HCT116 (cell line): ENCODE results near the gene GABPB2. TPM values are rescaled to one million over a fixed set of nuclear protein-coding genes. Genes with fewer than 3 reads are reported as not detected.

Experiments used
- ATAC-seq: fragments of 200-7000 bp; cut with Tn5 transposase; 2 replicates; pipeline ENCODE4 v1.9.1; 2020; ENCODE audit warnings: mild to moderate bottlenecking, moderate library complexity
- BruUV-seq: library from RNA; stranded (reverse); fragments of 400-500 nt; replicated peaks from 2 replicates; lab custom pipeline; 2021; lab: Mats Ljungman, UMichigan
- CTCF ChIA-PET: fragments of 300-600 bp; sonication (Branson Sonifier 250); formaldehyde crosslinking; loops from one replicate; lab custom pipeline; 2021; ENCODE audit warnings: antibody characterized with exemption; lab: Charles Lee
- POLR2A ChIA-PET: fragments of 300-600, 350-600 bp; sonication (Branson Sonifier 250); formaldehyde crosslinking; loops from one replicate; lab custom pipeline; 2021; ENCODE audit warnings: antibody characterized with exemption; lab: Charles Lee
- RAD21 ChIA-PET, 2 experiments: fragments of 300-600 bp; sonication (Branson Sonifier 250); formaldehyde crosslinking; loops; one replicate each; lab custom pipeline; 2023; ENCODE audit warnings: low total read pairs in 2 of 2; ENCODE audit not compliant: uncharacterized antibody in 2 of 2, unreplicated experiment in 2 of 2, low non-redundant PET in 1 of 2; lab: Charles Lee
- DNase-seq: peaks from one replicate; pipeline ENCODE4 v3.0.0-alpha.2; 2010; ENCODE audit warnings: low read depth, low spot score
- H2AFZ ChIP-seq: fragments of 200-600 bp; shearing (Covaris generic), sonication (generic); 2 replicates; pipeline ENCODE4 v1.6.1; 2017; ENCODE audit warnings: low read depth, mixed run types, mixed read lengths, antibody characterized with exemption, low read length; ENCODE audit not compliant: poor library complexity, severe bottlenecking
- H3K27ac ChIP-seq: 2 replicates; pipeline ENCODE4 v1.5.1; 2012; ENCODE audit warnings: low read depth, low read length
- H3K27me3 ChIP-seq: fragments of 200-600 bp; sonication (generic); 2 replicates; pipeline ENCODE4 v1.6.1; 2016; ENCODE audit warnings: mixed run types, low read length, mixed read lengths; ENCODE audit not compliant: insufficient read depth
- H3K36me3 ChIP-seq, 2 experiments: fragments of 200-500 bp in 1 of 2; fragments of 200-600 bp in 1 of 2; sonication (Bioruptor generic) in 1 of 2; sonication (generic) in 1 of 2; 2 replicates each; pipeline versions ENCODE4 v1.5.1 to v1.6.1; 2014 to 2016; ENCODE audit warnings: low read length in 2 of 2, inconsistent platforms in 1 of 2, mixed read lengths in 1 of 2, mixed run types in 1 of 2; ENCODE audit not compliant: insufficient read depth in 2 of 2, control insufficient read depth in 1 of 2
- H3K4me1 ChIP-seq, 2 experiments: fragments of 200-600 bp in 1 of 2; sonication (generic) in 1 of 2; 2 replicates each; pipeline versions ENCODE4 v1.5.1 to v1.6.1; 2012 to 2017; ENCODE audit warnings: low read length in 2 of 2, inconsistent platforms in 1 of 2, mild to moderate bottlenecking in 1 of 2, mixed read lengths in 1 of 2, mixed run types in 1 of 2, moderate library complexity in 1 of 2; ENCODE audit not compliant: insufficient read depth in 2 of 2, control insufficient read depth in 1 of 2
- H3K4me2 ChIP-seq: fragments of 200-600 bp; sonication (generic); 2 replicates; pipeline ENCODE4 v1.6.1; 2017; ENCODE audit warnings: mixed run types, low read length, mixed read lengths
- H3K4me3 ChIP-seq, 2 experiments: fragments of 200-600 bp in 1 of 2; sonication (generic) in 1 of 2; replicated peaks in 1 of 2; 2 replicates each; pipeline ENCODE4 v1.5.1; 2011 to 2016; ENCODE audit warnings: low read length in 2 of 2, control low read depth in 1 of 2, low read depth in 1 of 2, mild to moderate bottlenecking in 1 of 2, mixed read lengths in 1 of 2, mixed run types in 1 of 2
- H3K79me2 ChIP-seq: fragments of 200-600 bp; sonication (generic); 2 replicates; pipeline ENCODE4 v1.6.1; 2017; ENCODE audit warnings: mild to moderate bottlenecking, mixed run types, low read length, moderate library complexity, mixed read lengths; ENCODE audit not compliant: insufficient read depth
- H3K9ac ChIP-seq: fragments of 200-600 bp; sonication (generic); 2 replicates; pipeline ENCODE4 v1.6.1; 2016; ENCODE audit warnings: low read length, mixed read lengths
- H3K9me2 ChIP-seq: fragments of 200-600 bp; sonication (generic), shearing (Covaris generic); 2 replicates; pipeline ENCODE4 v1.6.1; 2017; ENCODE audit warnings: mixed run types, mild to moderate bottlenecking, moderate library complexity; ENCODE audit not compliant: insufficient read depth
- H3K9me3 ChIP-seq, 2 experiments: fragments of 200-500 bp in 1 of 2; fragments of 200-600 bp in 1 of 2; sonication (Bioruptor generic) in 1 of 2; sonication (generic) in 1 of 2; 2 replicates each; pipeline ENCODE4 v1.6.1; 2014 to 2017; ENCODE audit warnings: low read length in 2 of 2, mixed read lengths in 2 of 2, inconsistent platforms in 1 of 2, low read depth in 1 of 2, mild to moderate bottlenecking in 1 of 2, mixed run types in 1 of 2, moderate library complexity in 1 of 2; ENCODE audit not compliant: control insufficient read depth in 1 of 2, insufficient read depth in 1 of 2
- H4K20me1 ChIP-seq: fragments of 200-600 bp; sonication (generic), shearing (Covaris generic); 2 replicates; pipeline ENCODE4 v1.6.1; 2017; ENCODE audit warnings: mixed run types, mild to moderate bottlenecking, moderate library complexity; ENCODE audit not compliant: insufficient read depth
- EGR1 ChIP-seq: IDR thresholded peaks from 2 replicates; pipeline ENCODE4 v1.6.1; 2012; ENCODE audit warnings: low read depth
- POLR2AphosphoS5 ChIP-seq: IDR thresholded peaks from 2 replicates; pipeline ENCODE4 v1.6.1; 2011; ENCODE audit warnings: mild to moderate bottlenecking, low read depth, low read length, moderate library complexity
- SP1 ChIP-seq: IDR thresholded peaks from 2 replicates; pipeline ENCODE4 v1.6.1; 2012; ENCODE audit warnings: low read depth
- ZFX ChIP-seq: fragments of 450-650 bp; IDR thresholded peaks from 2 replicates; pipeline ENCODE4 v1.6.1; 2017
- intact Hi-C: fragments of 100-400 bp; cut with micrococcal nuclease; formaldehyde crosslinking; loops from 2 replicates; pipeline ENCODE4 v1.10.0; 2022
- total RNA-seq: library from RNA; stranded (reverse); gene quantifications from one replicate; pipeline ENCODE4 v1.2.1, GENCODE V29; 2021; ENCODE audit not compliant: unreplicated experiment
- TF ChIP-seq, protein P1 (sequence below), 3 experiments: fragments of 200-600 bp in 1 of 3; sonication (generic) in 1 of 3; IDR thresholded peaks in 2 of 3; conservative IDR thresholded peaks in 1 of 3; 2 replicates each; pipeline ENCODE4 v1.5.1; 2012 to 2017; ENCODE audit warnings: low read depth in 2 of 3, low read length in 2 of 3, antibody characterized with exemption in 1 of 3, borderline replicate concordance in 1 of 3, control low read depth in 1 of 3, mild to moderate bottlenecking in 1 of 3, mixed read lengths in 1 of 3, mixed run types in 1 of 3, moderate library complexity in 1 of 3; ENCODE audit not compliant: insufficient read depth in 1 of 3
- TF ChIP-seq, protein P2 (sequence below): IDR thresholded peaks from 2 replicates; pipeline ENCODE4 v1.6.1; 2012

The GABPB2 gene
- total RNA-seq, 1 experiment from 2014 or later: 7.7 TPM

DNA sequence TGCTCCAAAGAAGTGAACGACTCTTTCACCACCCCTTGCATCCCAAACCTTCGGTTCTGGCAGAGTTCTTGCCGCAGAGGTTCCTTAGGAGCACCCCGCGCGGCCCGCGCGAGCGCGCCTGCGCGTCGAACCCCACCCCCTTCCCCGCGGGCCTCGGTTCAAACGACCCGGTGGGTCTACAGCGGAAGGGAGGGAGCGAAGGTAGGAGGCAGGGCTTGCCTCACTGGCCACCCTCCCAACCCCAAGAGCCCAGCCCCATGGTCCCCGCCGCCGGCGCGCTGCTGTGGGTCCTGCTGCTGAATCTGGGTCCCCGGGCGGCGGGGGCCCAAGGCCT lies 23.0 kb upstream of the GABPB2 start, which contains the start of gene C1orf56 (continued):
- TF ChIP-seq, protein P1, sequence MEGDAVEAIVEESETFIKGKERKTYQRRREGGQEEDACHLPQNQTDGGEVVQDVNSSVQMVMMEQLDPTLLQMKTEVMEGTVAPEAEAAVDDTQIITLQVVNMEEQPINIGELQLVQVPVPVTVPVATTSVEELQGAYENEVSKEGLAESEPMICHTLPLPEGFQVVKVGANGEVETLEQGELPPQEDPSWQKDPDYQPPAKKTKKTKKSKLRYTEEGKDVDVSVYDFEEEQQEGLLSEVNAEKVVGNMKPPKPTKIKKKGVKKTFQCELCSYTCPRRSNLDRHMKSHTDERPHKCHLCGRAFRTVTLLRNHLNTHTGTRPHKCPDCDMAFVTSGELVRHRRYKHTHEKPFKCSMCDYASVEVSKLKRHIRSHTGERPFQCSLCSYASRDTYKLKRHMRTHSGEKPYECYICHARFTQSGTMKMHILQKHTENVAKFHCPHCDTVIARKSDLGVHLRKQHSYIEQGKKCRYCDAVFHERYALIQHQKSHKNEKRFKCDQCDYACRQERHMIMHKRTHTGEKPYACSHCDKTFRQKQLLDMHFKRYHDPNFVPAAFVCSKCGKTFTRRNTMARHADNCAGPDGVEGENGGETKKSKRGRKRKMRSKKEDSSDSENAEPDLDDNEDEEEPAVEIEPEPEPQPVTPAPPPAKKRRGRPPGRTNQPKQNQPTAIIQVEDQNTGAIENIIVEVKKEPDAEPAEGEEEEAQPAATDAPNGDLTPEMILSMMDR (IDR thresholded peaks at IDR 0.05 in 2 of 3, conservative IDR thresholded peaks at IDR 0.05 in 1 of 3; ENCODE audit: borderline replicate concordance in 1 of 3, insufficient read depth in 1 of 3, low read depth in 2 of 3, low read length in 2 of 3): no peak
- no peak for TF ChIP-seq POLR2AphosphoS5
- TF ChIP-seq SP1: no peak
- no peak for TF ChIP-seq EGR1
- no peak for TF ChIP-seq ZFX
- TF ChIP-seq, all 23 proteins: peak for 0

DNA sequence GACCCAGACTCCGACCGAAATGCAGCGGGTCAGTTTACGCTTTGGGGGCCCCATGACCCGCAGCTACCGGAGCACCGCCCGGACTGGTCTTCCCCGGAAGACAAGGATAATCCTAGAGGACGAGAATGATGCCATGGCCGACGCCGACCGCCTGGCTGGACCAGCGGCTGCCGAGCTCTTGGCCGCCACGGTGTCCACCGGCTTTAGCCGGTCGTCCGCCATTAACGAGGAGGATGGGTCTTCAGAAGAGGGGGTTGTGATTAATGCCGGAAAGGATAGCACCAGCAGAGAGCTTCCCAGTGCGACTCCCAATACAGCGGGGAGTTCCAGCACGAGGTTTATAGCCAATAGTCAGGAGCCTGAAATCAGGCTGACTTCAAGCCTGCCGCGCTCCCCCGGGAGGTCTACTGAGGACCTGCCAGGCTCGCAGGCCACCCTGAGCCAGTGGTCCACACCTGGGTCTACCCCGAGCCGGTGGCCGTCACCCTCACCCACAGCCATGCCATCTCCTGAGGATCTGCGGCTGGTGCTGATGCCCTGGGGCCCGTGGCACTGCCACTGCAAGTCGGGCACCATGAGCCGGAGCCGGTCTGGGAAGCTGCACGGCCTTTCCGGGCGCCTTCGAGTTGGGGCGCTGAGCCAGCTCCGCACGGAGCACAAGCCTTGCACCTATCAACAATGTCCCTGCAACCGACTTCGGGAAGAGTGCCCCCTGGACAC lies 22.5 kb upstream of the GABPB2 start:
- DNase-seq: no peak
- intact Hi-C loops: no loop called here
- H3K9me2 ChIP-seq: no peaks in the 10 kb centered on the region

More for the DNA sequence above, 22.5 kb upstream of the GABPB2 start:
- Histone ChIP-seq H3K4me1 (no peaks in the 10 kb centered on the region), H3K4me3 (no peak overlapping the region), H2AFZ (no peak overlapping the region), H3K36me3 (peaks cover 7 to 10% of the 10 kb centered on the region in 2 experiments; a peak in 3 of 4 replicates), H3K27me3 (no peaks in the 10 kb centered on the region), H3K4me2 (no peak overlapping the region), H3K79me2 (no peaks in the 10 kb centered on the region), H3K9ac (no peak overlapping the region), H4K20me1 (no peaks in the 10 kb centered on the region), H3K9me3 (no peaks in the 10 kb centered on the region), H3K27ac (no peak overlapping the region)
- POLR2A ChIA-PET: no interaction called here
- RAD21 ChIA-PET: no interaction called here
- CTCF ChIA-PET: no interaction called here
- TF ChIP-seq, protein P1 (IDR thresholded peaks at IDR 0.05 in 2 of 3, conservative IDR thresholded peaks at IDR 0.05 in 1 of 3; ENCODE audit: borderline replicate concordance in 1 of 3, insufficient read depth in 1 of 3, low read depth in 2 of 3, low read length in 2 of 3): 0 out of 6 replicates have a peak, but pooled peaks of 2 of the 3 experiments have one; percentile 13 to 16
- TF ChIP-seq, protein P2, sequence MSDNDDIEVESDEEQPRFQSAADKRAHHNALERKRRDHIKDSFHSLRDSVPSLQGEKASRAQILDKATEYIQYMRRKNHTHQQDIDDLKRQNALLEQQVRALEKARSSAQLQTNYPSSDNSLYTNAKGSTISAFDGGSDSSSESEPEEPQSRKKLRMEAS: no peak
- BruUV-seq: no TSS peak
- 0 out of 2 replicates have a peak, but pooled peaks have one; percentile 8 for ATAC-seq
